Kidney tubule cell (primary cell): ENCODE measurements around the gene GSC.
"Not testable (repeated sequence)": the region's sequence is repeated elsewhere in the genome, so short reads cannot be mapped to it uniquely, and the experiment has no call there.

ENCODE experiments used
- DNase-seq: peaks from one replicate; pipeline ENCODE4 v3.0.0-alpha.2; 2018; ENCODE audit warnings: low spot score

GSC gene

DNA sequence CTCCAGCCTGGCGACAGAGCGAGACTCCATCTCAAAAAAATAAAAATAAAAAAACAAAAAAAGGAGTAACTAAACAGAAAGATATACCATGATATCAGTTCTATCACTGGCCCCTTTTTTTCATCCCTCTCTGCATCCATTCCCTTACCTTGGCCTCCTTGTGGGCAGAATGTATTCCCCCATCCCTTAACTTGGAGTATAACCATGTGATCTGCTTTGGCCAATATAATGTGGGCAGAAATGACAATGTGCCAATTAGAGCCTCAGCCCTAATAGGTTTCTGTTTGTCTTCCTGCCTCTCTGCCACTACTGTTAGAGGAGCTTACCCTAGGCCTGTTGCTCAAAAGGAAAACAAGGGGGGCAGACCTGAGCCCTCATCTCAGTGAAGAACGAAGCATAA is 23.8 kb downstream of the GSC start:
- no peak for DNase-seq

DNA sequence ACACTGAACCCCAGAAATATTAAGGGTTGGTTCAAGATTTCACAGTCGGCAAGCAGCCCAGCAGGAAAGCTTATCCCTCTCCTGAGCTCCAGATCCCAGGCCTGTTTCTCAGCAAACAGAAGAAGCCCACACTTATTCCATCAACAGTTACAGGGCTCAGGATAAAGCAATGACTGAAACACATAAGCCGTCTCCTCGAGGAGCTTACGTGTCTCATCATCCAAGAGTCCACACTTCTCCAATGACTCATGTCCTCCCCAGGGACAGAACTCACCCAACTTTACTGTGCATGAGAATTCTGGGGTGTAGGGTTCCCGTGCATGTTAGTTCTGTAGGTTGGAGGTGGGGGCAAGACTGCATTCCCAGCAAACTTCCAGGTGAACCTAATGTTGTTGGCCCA is 31.2 kb downstream of the GSC start:
- no peak for DNase-seq

DNA sequence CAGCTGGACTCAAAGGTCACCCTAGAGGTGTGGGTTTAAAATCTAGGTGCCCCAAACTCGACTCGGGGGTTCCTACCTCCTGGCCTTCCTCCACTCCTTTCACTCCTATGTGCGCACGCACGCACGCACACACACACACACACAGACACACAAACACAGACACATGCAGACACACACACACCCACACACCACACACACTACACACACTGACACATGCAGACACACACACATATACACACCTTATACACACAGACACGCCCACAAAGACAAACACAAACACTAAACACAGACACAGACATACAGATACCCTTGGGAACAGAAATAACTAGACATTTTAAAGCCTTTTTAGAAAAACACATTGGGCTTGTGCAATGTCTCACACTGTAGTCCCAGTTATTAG is 31.8 kb downstream of the GSC start:
- DNase-seq = no peak

DNA sequence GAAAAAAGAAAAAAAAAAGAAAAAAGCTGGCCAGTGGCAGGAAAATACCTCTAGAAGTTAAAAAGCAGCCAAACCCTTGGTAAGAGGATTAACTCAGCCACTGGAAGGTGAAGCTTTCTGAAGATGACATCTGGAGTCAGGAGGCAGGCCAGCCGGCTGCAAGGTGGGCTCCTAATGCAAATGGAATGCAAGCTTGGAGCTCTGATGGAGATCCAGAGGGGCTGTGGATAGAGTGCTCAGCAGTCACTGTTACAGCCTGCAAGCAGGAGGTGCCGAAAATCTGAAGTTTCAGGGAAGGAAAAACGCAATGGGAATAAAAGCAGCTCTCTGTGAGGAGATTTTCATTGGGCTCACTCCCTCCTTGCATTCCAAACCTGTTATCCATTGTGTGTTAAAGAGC is 41.0 kb downstream of the GSC start:
- DNase-seq = no peak

DNA sequence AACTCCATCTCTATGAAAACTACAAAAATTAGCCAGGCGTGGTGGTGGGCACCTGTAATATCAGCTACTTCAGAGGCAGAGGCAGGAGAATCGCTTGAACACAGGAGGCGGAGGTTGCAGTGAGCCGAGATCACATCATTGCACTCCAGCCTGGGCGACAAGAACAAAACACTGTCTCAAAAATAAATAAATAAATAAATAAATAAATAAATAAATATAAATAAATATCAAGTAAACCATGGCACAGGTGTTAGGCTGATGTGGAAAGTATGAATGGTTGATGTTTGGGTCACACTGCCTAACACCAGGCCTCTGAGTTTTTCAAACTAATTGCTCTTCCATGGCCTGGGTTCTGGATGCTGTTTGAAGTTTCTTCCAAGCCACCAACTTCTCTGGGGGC is 41.5 kb downstream of the GSC start:
- DNase-seq = not testable (repeated sequence)

DNA sequence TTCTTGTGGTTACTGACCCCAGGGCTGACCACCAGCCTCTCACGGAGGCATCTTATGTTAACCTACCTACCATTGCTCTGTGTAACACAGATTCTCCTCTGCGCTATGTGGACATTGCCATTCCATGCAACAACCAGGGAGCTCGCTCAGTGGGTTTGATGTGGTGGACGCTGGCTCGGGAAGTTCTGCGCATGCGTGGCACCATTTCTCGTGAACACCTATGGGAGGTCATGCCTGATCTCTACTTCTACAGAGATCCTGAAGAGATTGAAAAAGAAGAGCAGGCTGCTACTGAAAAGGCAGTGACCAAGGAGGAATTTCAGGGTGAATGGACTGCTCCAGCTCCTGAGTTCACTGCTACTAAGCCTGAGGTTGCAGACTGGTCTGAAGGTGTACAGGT is 43.3 kb downstream of the GSC start:
- DNase-seq = not testable (repeated sequence)

DNA sequence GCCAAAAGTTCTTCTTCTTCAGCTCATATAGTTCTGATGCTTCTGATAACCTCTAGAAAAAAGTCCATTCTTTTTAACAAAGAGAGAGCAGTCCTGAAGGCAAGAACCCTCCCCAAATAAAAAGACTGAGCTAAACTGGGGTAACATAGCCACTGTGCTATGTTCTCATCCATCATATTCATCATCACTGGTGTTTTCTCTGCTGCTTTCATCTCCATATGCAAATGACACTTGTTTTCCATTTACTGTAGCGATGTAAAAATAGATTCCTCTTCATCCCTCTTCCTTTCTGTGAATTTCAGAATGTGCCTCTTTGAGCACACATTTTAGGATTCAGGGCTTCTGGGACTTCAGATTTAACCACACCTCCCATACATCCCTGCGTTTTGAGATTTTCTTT is 44.9 kb downstream of the GSC start:
- no peak for DNase-seq

DNA sequence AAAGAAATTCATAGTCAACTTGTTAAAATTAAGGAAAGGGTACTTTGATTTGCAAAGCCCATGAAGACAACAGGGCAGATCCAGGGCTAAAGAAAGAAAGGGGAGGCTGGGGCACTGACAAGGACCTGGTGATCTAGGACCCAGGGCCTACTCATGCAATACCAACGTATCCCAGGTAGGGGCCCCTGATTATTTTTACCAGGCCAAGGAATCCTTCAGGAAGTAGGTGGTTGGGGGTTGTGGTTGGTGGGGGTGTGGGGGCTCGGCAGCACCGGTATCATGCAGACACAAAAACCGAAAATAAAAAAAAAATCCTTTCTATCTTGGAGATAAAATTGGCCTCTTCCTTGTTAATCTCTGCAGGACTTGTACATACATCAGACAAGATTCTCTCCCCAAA is 47.5 kb downstream of the GSC start:
- DNase-seq = no peak
